ENCODE results near the gene ZRANB1. TPM values are rescaled to one million over a fixed set of nuclear protein-coding genes. Genes with fewer than 3 reads are reported as not detected.

ZRANB1 gene
- total RNA-seq (2022) (17.8 and 23.2 TPM in 2 replicates), Bru-seq, nascent RNA (percentile 85 among the genes with signal in this experiment), BruChase-seq, experiment 1, labeled RNA remaining after a 6-hour chase (percentile 88 among the genes with signal in this experiment), BruChase-seq, experiment 2, labeled RNA remaining after a 2-hour chase (percentile 89 among the genes with signal in this experiment)
- long read RNA-seq, full-length matches to known transcripts = 6 of 89 reads
- long read RNA-seq, partial matches to known transcripts = 4 of 89 reads
- long read RNA-seq, other reads (novel, unspliced or antisense) = 79 of 89 reads

DNA sequence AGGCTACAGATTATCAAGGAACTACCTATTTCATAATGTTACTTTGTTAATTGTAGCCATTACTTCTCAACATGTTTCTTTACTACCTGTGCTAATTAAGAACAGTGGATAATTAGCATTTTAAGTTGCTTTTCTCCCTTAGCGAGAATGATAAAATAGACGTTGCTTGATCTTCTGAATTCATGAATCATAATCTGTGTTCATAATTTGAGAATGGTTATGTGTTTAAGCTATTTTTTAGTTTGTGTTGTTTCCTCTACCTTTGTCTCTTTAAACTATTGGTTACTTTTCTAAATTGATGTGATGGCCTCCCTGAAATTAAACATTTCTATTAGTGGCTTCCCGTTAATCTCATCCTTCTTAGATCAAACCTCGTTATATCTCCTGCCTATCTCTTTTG, at the start of gene ZRANB1:
ZRANB1 (plus strand) TSS at position 301 of the 400 bp plus-strand sequence. CDS start 371 bp downstream, outside the sequence.
- Mint-ChIP-seq H3K4me1 (ENCODE audit: insufficient read depth, unreplicated experiment) (peaks cover 31% of the 10 kb centered on the region), H3K27ac (ENCODE audit: low read depth, unreplicated experiment) (peak within 1 kb of the TSS; percentile 93), H3K36me3 (ENCODE audit: insufficient read depth, unreplicated experiment) (peaks cover 7% of the 10 kb centered on the region), H3K4me3 (ENCODE audit: unreplicated experiment) (peak within 1 kb of the TSS; percentile 28), H3K9me3 (ENCODE audit: unreplicated experiment) (no peaks in the 10 kb centered on the region), H3K27me3 (ENCODE audit: insufficient read depth, unreplicated experiment) (no peaks in the 10 kb centered on the region)
- TF ChIP-seq, protein P1, sequence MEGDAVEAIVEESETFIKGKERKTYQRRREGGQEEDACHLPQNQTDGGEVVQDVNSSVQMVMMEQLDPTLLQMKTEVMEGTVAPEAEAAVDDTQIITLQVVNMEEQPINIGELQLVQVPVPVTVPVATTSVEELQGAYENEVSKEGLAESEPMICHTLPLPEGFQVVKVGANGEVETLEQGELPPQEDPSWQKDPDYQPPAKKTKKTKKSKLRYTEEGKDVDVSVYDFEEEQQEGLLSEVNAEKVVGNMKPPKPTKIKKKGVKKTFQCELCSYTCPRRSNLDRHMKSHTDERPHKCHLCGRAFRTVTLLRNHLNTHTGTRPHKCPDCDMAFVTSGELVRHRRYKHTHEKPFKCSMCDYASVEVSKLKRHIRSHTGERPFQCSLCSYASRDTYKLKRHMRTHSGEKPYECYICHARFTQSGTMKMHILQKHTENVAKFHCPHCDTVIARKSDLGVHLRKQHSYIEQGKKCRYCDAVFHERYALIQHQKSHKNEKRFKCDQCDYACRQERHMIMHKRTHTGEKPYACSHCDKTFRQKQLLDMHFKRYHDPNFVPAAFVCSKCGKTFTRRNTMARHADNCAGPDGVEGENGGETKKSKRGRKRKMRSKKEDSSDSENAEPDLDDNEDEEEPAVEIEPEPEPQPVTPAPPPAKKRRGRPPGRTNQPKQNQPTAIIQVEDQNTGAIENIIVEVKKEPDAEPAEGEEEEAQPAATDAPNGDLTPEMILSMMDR (IDR thresholded peaks at IDR 0.05; ENCODE audit: unreplicated experiment) = no peak
- ChIA-PET CTCF (no interaction called here), POLR2A (interaction anchor here (0.9 to 3.2 kb wide), 2 partner anchors 26 to 30 kb away, joined by 3 to 21 read pairs; no protein-coding TSS in a partner anchor)
- no peak for DNase-seq (ENCODE audit: unreplicated experiment)
- BruUV-seq (replicated peaks) = no TSS peak
- intact Hi-C loops (cut with micrococcal nuclease) = no loop called here

DNA sequence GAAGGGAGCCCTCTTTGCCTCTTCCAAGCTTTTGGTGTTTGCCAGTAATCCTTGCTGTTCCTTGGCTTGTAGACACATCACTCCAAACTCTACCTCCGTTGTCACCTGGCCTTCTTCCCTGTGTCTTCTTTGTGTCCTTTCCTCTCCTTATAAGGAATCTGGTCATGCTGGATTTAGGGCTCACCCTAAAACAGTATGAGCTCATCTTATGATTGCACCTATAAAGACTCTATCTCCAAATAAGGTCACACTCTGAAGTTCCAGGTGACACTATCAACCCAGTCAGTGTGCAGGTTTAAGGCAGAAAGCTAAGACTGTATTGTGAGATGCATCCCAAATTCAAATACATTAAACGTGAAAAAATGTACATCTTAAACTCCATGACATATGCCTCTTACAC, 49.0 kb upstream of the ZRANB1 start:
- Mint-ChIP-seq H3K4me3 (ENCODE audit: unreplicated experiment) (no peak overlapping the region), H3K9me3 (ENCODE audit: unreplicated experiment) (no peaks in the 10 kb centered on the region), H3K27ac (ENCODE audit: low read depth, unreplicated experiment) (no peak overlapping the region), H3K36me3 (ENCODE audit: insufficient read depth, unreplicated experiment) (peaks cover 5% of the 10 kb centered on the region), H3K27me3 (ENCODE audit: insufficient read depth, unreplicated experiment) (no peaks in the 10 kb centered on the region), H3K4me1 (ENCODE audit: insufficient read depth, unreplicated experiment) (peaks cover 6% of the 10 kb centered on the region)
- CTCF ChIA-PET = interaction anchor here (0.6 kb wide), 1 partner anchor 96 kb away, joined by 3 read pairs; no protein-coding TSS in a partner anchor
- TF ChIP-seq, protein P1 (IDR thresholded peaks at IDR 0.05; ENCODE audit: unreplicated experiment) = no peak
- no peak for DNase-seq (ENCODE audit: unreplicated experiment)
- BruUV-seq (replicated peaks) = no TSS peak
- POLR2A ChIA-PET = interaction anchor here (1.0 kb wide), 1 partner anchor 23 kb away, joined by 3 read pairs; no protein-coding TSS in a partner anchor
- intact Hi-C loops (cut with micrococcal nuclease) = no loop called here

DNA sequence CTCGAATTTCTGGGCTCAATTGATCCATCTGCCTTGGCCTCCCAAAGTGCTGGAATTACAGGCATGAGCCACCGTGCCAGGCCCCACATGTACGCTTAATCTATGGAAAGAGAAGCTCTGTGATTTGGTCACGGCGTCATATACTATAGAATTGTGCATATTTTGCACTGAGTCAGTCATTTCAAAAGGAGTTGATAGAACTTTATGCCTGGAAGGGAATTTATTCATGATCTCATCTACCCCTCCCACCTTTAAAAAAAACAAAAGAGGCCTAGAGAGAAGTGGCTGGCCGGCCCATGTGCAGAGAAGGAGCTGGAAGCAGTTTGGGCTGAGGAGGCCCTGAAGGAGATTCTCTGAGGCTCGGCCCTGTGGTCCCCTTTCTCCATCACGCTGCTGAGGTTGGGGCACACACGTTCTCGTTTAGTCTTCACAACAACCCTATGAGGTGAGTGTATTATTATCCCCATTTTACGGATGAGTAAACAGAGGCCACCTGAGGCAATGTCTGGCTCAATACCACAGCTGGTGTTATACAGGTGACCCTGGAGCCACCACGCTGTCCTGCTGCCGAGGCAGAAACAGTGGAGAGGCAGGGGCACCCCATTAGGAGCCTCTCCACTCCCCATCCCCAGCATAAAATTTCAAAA, 47.2 kb upstream of the ZRANB1 start:
- no peaks in the 10 kb centered on the region for H3K9me3 Mint-ChIP-seq (ENCODE audit: unreplicated experiment)
- peaks cover 5% of the 10 kb centered on the region for H3K36me3 Mint-ChIP-seq (ENCODE audit: insufficient read depth, unreplicated experiment)
- peaks cover 11% of the 10 kb centered on the region for H3K27me3 Mint-ChIP-seq (ENCODE audit: insufficient read depth, unreplicated experiment)
- no peak for DNase-seq (ENCODE audit: unreplicated experiment)
- no TSS peak for BruUV-seq (replicated peaks)
- TF ChIP-seq, protein P1 (IDR thresholded peaks at IDR 0.05; ENCODE audit: unreplicated experiment) = no peak
- ChIA-PET POLR2A (interaction anchor here (0.7 to 3.3 kb wide), 2 partner anchors 21 to 70 kb away, joined by 3 to 8 read pairs; no protein-coding TSS in a partner anchor), CTCF (interaction anchor here (0.7 to 0.9 kb wide), 3 partner anchors 13 to 42 kb away, joined by 3 to 4 read pairs (median 3); no protein-coding TSS in a partner anchor)
- intact Hi-C loops (cut with micrococcal nuclease) = no loop called here
- no peak overlapping the region for H3K27ac Mint-ChIP-seq (ENCODE audit: low read depth, unreplicated experiment)
- peaks cover 6% of the 10 kb centered on the region for H3K4me1 Mint-ChIP-seq (ENCODE audit: insufficient read depth, unreplicated experiment)
- H3K4me3 Mint-ChIP-seq (ENCODE audit: unreplicated experiment) = no peak overlapping the region

DNA sequence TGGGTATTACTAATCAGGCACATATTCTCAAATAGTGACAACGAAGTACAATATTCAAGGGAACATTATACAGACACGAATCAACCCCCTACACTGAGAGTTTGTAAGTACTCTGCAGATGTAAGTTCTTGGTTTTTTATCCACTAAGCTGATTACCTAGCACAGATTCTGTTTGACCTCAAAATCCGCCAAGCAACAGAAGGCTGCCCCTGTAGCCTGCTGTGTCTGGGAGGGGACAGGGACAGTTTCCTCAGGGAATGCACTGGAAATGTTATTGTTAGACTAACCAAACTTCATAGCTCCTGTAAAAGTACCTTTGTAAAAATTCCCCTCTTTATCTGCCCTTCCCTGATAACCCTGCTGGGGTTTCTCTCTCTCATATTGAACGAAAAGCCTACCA, 45.2 kb upstream of the ZRANB1 start:
- CTCF ChIA-PET = interaction anchor here (0.7 kb wide), 1 partner anchor 78 kb away, joined by 3 read pairs; no protein-coding TSS in a partner anchor
- BruUV-seq (replicated peaks) = no TSS peak
- H3K4me1 Mint-ChIP-seq (ENCODE audit: insufficient read depth, unreplicated experiment) = peaks cover 6% of the 10 kb centered on the region

More for the DNA sequence above, 45.2 kb upstream of the ZRANB1 start:
- peaks cover 5% of the 10 kb centered on the region for H3K36me3 Mint-ChIP-seq (ENCODE audit: insufficient read depth, unreplicated experiment)
- DNase-seq (ENCODE audit: unreplicated experiment) = no peak
- no peak overlapping the region for H3K27ac Mint-ChIP-seq (ENCODE audit: low read depth, unreplicated experiment)
- H3K9me3 Mint-ChIP-seq (ENCODE audit: unreplicated experiment) = no peaks in the 10 kb centered on the region
- TF ChIP-seq, protein P1 (IDR thresholded peaks at IDR 0.05; ENCODE audit: unreplicated experiment) = no peak
- POLR2A ChIA-PET = interaction anchor here (3.3 kb wide), 1 partner anchor 19 kb away, joined by 8 read pairs; no protein-coding TSS in a partner anchor
- intact Hi-C loops (cut with micrococcal nuclease) = no loop called here
- H3K4me3 Mint-ChIP-seq (ENCODE audit: unreplicated experiment) = no peak overlapping the region
- H3K27me3 Mint-ChIP-seq (ENCODE audit: insufficient read depth, unreplicated experiment) = peaks cover 11% of the 10 kb centered on the region
